Activated T-cell treated with anti-CD3 and anti-CD28 coated beads for 48 hours (primary cell): ENCODE data around the gene POLN.

Experiments
- DNase-seq: peaks from one replicate; pipeline ENCODE4 v3.0.0-alpha.2; 2020; ENCODE audit warnings: low read depth

POLN gene

GRCh38 chr4:2083116-2083825 lies 158.7 kb downstream of the POLN start:
- DNase-seq, result no peak

- no peak for DNase-seq
Measured at GRCh38 chr4:2082627-2083026, 159.3 kb downstream of the POLN start.

GRCh38 chr4:2082118-2082517 lies 159.8 kb downstream of the POLN start:
- no peak for DNase-seq

- DNase-seq, result no peak
Measured at GRCh38 chr4:2081540-2081939, 160.4 kb downstream of the POLN start.

- no peak for DNase-seq
Measured at GRCh38 chr4:2080429-2081300, 161.3 kb downstream of the POLN start.

GRCh38 chr4:2079926-2080325 lies 162.0 kb downstream of the POLN start:
- no peak for DNase-seq

- DNase-seq, result no peak
Measured at GRCh38 chr4:2079006-2079405, 162.9 kb downstream of the POLN start.

- no peak for DNase-seq
Measured at GRCh38 chr4:2078584-2078983, 163.3 kb downstream of the POLN start.

- DNase-seq, result no peak
Measured at GRCh38 chr4:2077537-2078460, 164.1 kb downstream of the POLN start.

GRCh38 chr4:2076908-2077536 lies 164.9 kb downstream of the POLN start:
- DNase-seq, result no peak

- no peak for DNase-seq
Measured at GRCh38 chr4:2075987-2076907, 165.7 kb downstream of the POLN start.

- DNase-seq, result no peak
Measured at GRCh38 chr4:2075171-2075986, 166.5 kb downstream of the POLN start.

GRCh38 chr4:2074588-2074987 lies 167.3 kb downstream of the POLN start:
- no peak for DNase-seq

GRCh38 chr4:2073808-2074481 lies 168.0 kb downstream of the POLN start:
- DNase-seq, result no peak

- DNase-seq, result no peak
Measured at GRCh38 chr4:2072971-2073807, 168.7 kb downstream of the POLN start.

GRCh38 chr4:2071912-2072867 lies 169.7 kb downstream of the POLN start:
- DNase-seq, result no peak

GRCh38 chr4:2071252-2071911 lies 170.5 kb downstream of the POLN start:
- no peak for DNase-seq
